ENCODE results near the gene KIAA0825. TPM values are rescaled to one million over a fixed set of nuclear protein-coding genes. Genes with fewer than 3 reads are reported as not detected.

Gene KIAA0825
- total RNA-seq, 1 experiment from 2014 or later, result 1.3 TPM

- DNase-seq (ENCODE audit: low spot score) (no peak), ATAC-seq (no peak)
- Mint-ChIP-seq H3K36me3 (peaks cover 3% of the 10 kb centered on the region; the same call in 1 of the 2 replicates), H3K9me3 (no peaks in the 10 kb centered on the region), H3K27ac (no peak overlapping the region), H3K4me1 (peaks cover 11% of the 10 kb centered on the region), H3K27me3 (ENCODE audit: low read depth) (no peaks in the 10 kb centered on the region), H3K4me3 (no peak overlapping the region)
- POLR2A ChIA-PET, result no interaction called here
- CTCF ChIA-PET, result no interaction called here
- TF ChIP-seq RELA (CRISPR knock-in tag; IDR thresholded peaks at IDR 0.05; ENCODE audit: borderline replicate concordance), result no peak
- TF ChIP-seq NFYB (CRISPR knock-in tag; conservative IDR thresholded peaks at IDR 0.05; ENCODE audit: low read depth), result no peak
Observed at GRCh38 chr5:94623877-94624276, 5.5 kb upstream of the KIAA0825 start.

- no peak overlapping the region for H3K4me3 Mint-ChIP-seq
- POLR2A ChIA-PET, result no interaction called here
- CTCF ChIA-PET, result no interaction called here
- DNase-seq (ENCODE audit: low spot score) (no peak), ATAC-seq (no peak)
- H3K4me1 Mint-ChIP-seq, result peaks cover 11% of the 10 kb centered on the region
- H3K9me3 Mint-ChIP-seq, result no peaks in the 10 kb centered on the region
- H3K27me3 Mint-ChIP-seq (ENCODE audit: low read depth), result no peaks in the 10 kb centered on the region
- TF ChIP-seq SMAD4 (CRISPR knock-in tag; IDR thresholded peaks at IDR 0.05), result no peak
- TF ChIP-seq ESRRA (CRISPR knock-in tag; IDR thresholded peaks at IDR 0.05; ENCODE audit: borderline replicate concordance), result no peak
- TF ChIP-seq FOXK1 (CRISPR knock-in tag; IDR thresholded peaks at IDR 0.05), result no peak
- no peak overlapping the region for H3K27ac Mint-ChIP-seq
- H3K36me3 Mint-ChIP-seq, result no peaks in the 10 kb centered on the region
Observed at GRCh38 chr5:94623011-94623410, 4.6 kb upstream of the KIAA0825 start.

GRCh38 chr5:94621763-94622162, 3.4 kb upstream of the KIAA0825 start:
- Mint-ChIP-seq H3K27me3 (ENCODE audit: low read depth) (no peaks in the 10 kb centered on the region), H3K9me3 (no peaks in the 10 kb centered on the region), H3K4me3 (no peak overlapping the region), H3K36me3 (no peaks in the 10 kb centered on the region), H3K27ac (no peak overlapping the region), H3K4me1 (peaks cover 14% of the 10 kb centered on the region)
- ChIA-PET CTCF (no interaction called here), POLR2A (no interaction called here)
- no peak for TF ChIP-seq EMX1 (CRISPR knock-in tag; IDR thresholded peaks at IDR 0.05)
- no peak for TF ChIP-seq ZNF423 (CRISPR knock-in tag; IDR thresholded peaks at IDR 0.05)
- TF ChIP-seq ZNF396 (CRISPR knock-in tag; IDR thresholded peaks at IDR 0.05; ENCODE audit: borderline replicate concordance), result no peak
- no peak for TF ChIP-seq ZNF512 (CRISPR knock-in tag; IDR thresholded peaks at IDR 0.05; ENCODE audit: borderline replicate concordance)
- no peak for TF ChIP-seq ZNF425 (CRISPR knock-in tag; conservative IDR thresholded peaks at IDR 0.05)
- no peak for TF ChIP-seq ZNF121 (CRISPR knock-in tag; IDR thresholded peaks at IDR 0.05)
- no peak for TF ChIP-seq ZNF263 (CRISPR knock-in tag; IDR thresholded peaks at IDR 0.05; ENCODE audit: low read depth)
- no peak for TF ChIP-seq E2F5 (CRISPR knock-in tag; IDR thresholded peaks at IDR 0.05)
- TF ChIP-seq JUN (CRISPR knock-in tag; IDR thresholded peaks at IDR 0.05), result no peak
- no peak for TF ChIP-seq FOXJ3 (CRISPR knock-in tag; IDR thresholded peaks at IDR 0.05; ENCODE audit: borderline replicate concordance)
- TF ChIP-seq KAT7 (CRISPR knock-in tag; IDR thresholded peaks at IDR 0.05; ENCODE audit: borderline replicate concordance), result no peak
- no peak for TF ChIP-seq CBFB (CRISPR knock-in tag; IDR thresholded peaks at IDR 0.05; ENCODE audit: low read depth)
- TF ChIP-seq ATF6 (CRISPR knock-in tag; IDR thresholded peaks at IDR 0.05), result no peak
- DNase-seq (ENCODE audit: low spot score) (no peak), ATAC-seq (no peak)
